CD4-positive, alpha-beta T cell (primary cell): Measurements from ENCODE around the gene SFMBT1. TPM values are rescaled to one million over a fixed set of nuclear protein-coding genes. Genes with fewer than 3 reads are reported as not detected.

Source experiments
- ATAC-seq: fragments of 200-7000 bp; cut with Tn5 transposase; one replicate; pipeline ENCODE4 v1.10.0; 2022; ENCODE audit warnings: mild to moderate bottlenecking; ENCODE audit not compliant: poor library complexity
- CTCF ChIA-PET: fragments of 350-600 bp; sonication (Branson Sonifier 250); formaldehyde crosslinking; loops from one replicate; lab custom pipeline; 2021; ENCODE audit warnings: antibody characterized with exemption, inconsistent platforms; lab: Charles Lee
- POLR2A ChIA-PET: fragments of 350-600 bp; sonication (Branson Sonifier 250); formaldehyde crosslinking; loops from one replicate; lab custom pipeline; 2021; ENCODE audit warnings: antibody characterized with exemption, inconsistent platforms; lab: Charles Lee
- DNase-seq, 14 experiments: peaks; one replicate each; pipeline ENCODE4 v3.0.0-alpha.2; 2013 to 2020; ENCODE audit warnings: mixed read lengths in 2 of 14
- H3K27ac ChIP-seq, 2 donors: one replicate each; pipeline versions ENCODE4 v1.5.1 to v1.7.0; 2013; ENCODE audit warnings: low read length in 2 of 2, low read depth in 1 of 2, mild to moderate bottlenecking in 1 of 2
- H3K27me3 ChIP-seq, 2 experiments: 1 replicate in 1 of 2; 2 replicates in 1 of 2; pipeline versions ENCODE4 v1.6.1 to v1.7.0; 2013; ENCODE audit warnings: low read length in 2 of 2, control low read depth in 1 of 2, mild to moderate bottlenecking in 1 of 2, moderate library complexity in 1 of 2; ENCODE audit not compliant: insufficient read depth in 2 of 2, control insufficient read depth in 1 of 2
- H3K36me3 ChIP-seq: one replicate; pipeline ENCODE4 v1.6.1; 2013; ENCODE audit warnings: low read length, control low read depth; ENCODE audit not compliant: insufficient read depth
- H3K4me1 ChIP-seq: one replicate; pipeline ENCODE4 v1.6.1; 2013; ENCODE audit warnings: low read length, control low read depth; ENCODE audit not compliant: insufficient read depth
- H3K4me3 ChIP-seq: one replicate; pipeline ENCODE4 v1.5.1; 2013; ENCODE audit warnings: mild to moderate bottlenecking, low read length, moderate library complexity
- H3K9me3 ChIP-seq, 2 experiments: 1 replicate in 1 of 2; 2 replicates in 1 of 2; pipeline versions ENCODE4 v1.6.1 to v1.7.0; 2013; ENCODE audit warnings: low read length in 2 of 2, mild to moderate bottlenecking in 2 of 2, control low read depth in 1 of 2, moderate library complexity in 1 of 2; ENCODE audit not compliant: control insufficient read depth in 1 of 2, insufficient read depth in 1 of 2
- H3K27ac Mint-ChIP-seq: one replicate; pipeline ENCODE4 v1.8.0; 2020; ENCODE audit warnings: mixed read lengths
- H3K27me3 Mint-ChIP-seq: one replicate; pipeline ENCODE4 v1.8.0; 2021; ENCODE audit warnings: mixed read lengths
- H3K36me3 Mint-ChIP-seq: one replicate; pipeline ENCODE4 v1.8.0; 2021; ENCODE audit warnings: low read depth, mixed read lengths
- H3K4me1 Mint-ChIP-seq: one replicate; pipeline ENCODE4 v1.8.0; 2021; ENCODE audit warnings: low read depth, mixed read lengths
- H3K4me3 Mint-ChIP-seq: one replicate; pipeline ENCODE4 v1.8.0; 2020; ENCODE audit warnings: mild to moderate bottlenecking, mixed read lengths
- H3K9me3 Mint-ChIP-seq: one replicate; pipeline ENCODE4 v1.8.0; 2020; ENCODE audit warnings: mixed read lengths
- CTCF ChIP-seq: fragments of 200-600 bp; IDR thresholded peaks from one replicate; pipeline ENCODE4 v1.8.0; 2022; ENCODE audit warnings: antibody characterized with exemption, mild to moderate bottlenecking
- intact Hi-C, 2 experiments: fragments of 100-400 bp; cut with DNase I in 1 of 2; cut with micrococcal nuclease in 1 of 2; formaldehyde crosslinking; loops; one replicate each; pipeline versions ENCODE4 v1.15.1 to v1.9.0; 2023 to 2025; cut with DNase I, micrococcal nuclease
- total RNA-seq, 174 experiments: library from RNA in 2 of 174; stranded (reverse) in 2 of 174; gene quantifications; one replicate each; pipeline ENCODE4 v1.2.3 and lab custom pipeline; 2021 to 2026

Gene SFMBT1
- total RNA-seq, 2 experiments from 2014 or later, result 54.3 to 55.9 TPM

GRCh38 chr3:52930748-52931147, 115.1 kb downstream of the SFMBT1 start:
- Histone ChIP-seq H3K27ac (no peak overlapping the region), H3K4me1 (no peaks in the 10 kb centered on the region), H3K9me3 (no peaks in the 10 kb centered on the region), H3K27me3 (no peaks in the 10 kb centered on the region), H3K4me3 (no peak overlapping the region), H3K36me3 (peaks cover 40% of the 10 kb centered on the region)
- Mint-ChIP-seq H3K4me1 (peaks cover 12% of the 10 kb centered on the region), H3K9me3 (no peaks in the 10 kb centered on the region), H3K27ac (no peak overlapping the region), H3K4me3 (no peak overlapping the region), H3K27me3 (no peaks in the 10 kb centered on the region), H3K36me3 (peaks cover 81% of the 10 kb centered on the region)
- intact Hi-C loops, result no loop called here
- no peak for TF ChIP-seq CTCF
- ChIA-PET POLR2A (no interaction called here), CTCF (no interaction called here)
- no peak for ATAC-seq
- DNase-seq, result no peak

- no peak overlapping the region for H3K27ac Mint-ChIP-seq
- no peak for ATAC-seq
These were observed 119.3 kb downstream of the SFMBT1 start for GRCh38 chr3:52926554-52926953.

GRCh38 chr3:52925405-52926313, 120.2 kb downstream of the SFMBT1 start:
- no peak for TF ChIP-seq CTCF
- peaks cover 53% of the 10 kb centered on the region for H3K36me3 ChIP-seq
- H3K4me1 ChIP-seq, result no peaks in the 10 kb centered on the region
- intact Hi-C loops, result no loop called here
- no peaks in the 10 kb centered on the region for H3K9me3 Mint-ChIP-seq
- ATAC-seq (no peak), DNase-seq (no peak)
- ChIA-PET POLR2A (no interaction called here), CTCF (interaction anchor here (1.1 to 1.7 kb wide), 2 partner anchors 9 to 74 kb away, joined by 3 read pairs; no protein-coding TSS in a partner anchor)
- H3K4me3 ChIP-seq, result no peak overlapping the region
- peaks cover 93% of the 10 kb centered on the region for H3K36me3 Mint-ChIP-seq
- no peaks in the 10 kb centered on the region for H3K27me3 Mint-ChIP-seq
- no peak overlapping the region for H3K27ac ChIP-seq
- no peak overlapping the region for H3K4me3 Mint-ChIP-seq
- no peaks in the 10 kb centered on the region for H3K27me3 ChIP-seq
- no peak overlapping the region for H3K27ac Mint-ChIP-seq
- H3K9me3 ChIP-seq, result no peaks in the 10 kb centered on the region
- no peaks in the 10 kb centered on the region for H3K4me1 Mint-ChIP-seq

More at GRCh38 chr3:52926554-52926953, 119.3 kb downstream of the SFMBT1 start:
- intact Hi-C loops, result no loop called here
- no peak overlapping the region for H3K4me3 ChIP-seq
- ChIA-PET CTCF (no interaction called here), POLR2A (no interaction called here)
- no peaks in the 10 kb centered on the region for H3K9me3 Mint-ChIP-seq
- no peak overlapping the region for H3K4me3 Mint-ChIP-seq
- H3K27ac ChIP-seq, result no peak overlapping the region
- H3K4me1 ChIP-seq, result no peaks in the 10 kb centered on the region
- no peak for DNase-seq
- H3K36me3 Mint-ChIP-seq, result peaks cover 93% of the 10 kb centered on the region
- peaks cover 47% of the 10 kb centered on the region for H3K36me3 ChIP-seq
- no peaks in the 10 kb centered on the region for H3K27me3 Mint-ChIP-seq
- TF ChIP-seq CTCF, result no peak
- no peaks in the 10 kb centered on the region for H3K27me3 ChIP-seq
- H3K9me3 ChIP-seq, result no peaks in the 10 kb centered on the region
- H3K4me1 Mint-ChIP-seq, result no peaks in the 10 kb centered on the region
